ENCODE data around the gene ASB18.
A peak's percentile ranks its signal among the peaks of the same experiment; 100 is the strongest.

ASB18 gene

GRCh38 chr2:236162031-236162845, 102.0 kb downstream of the ASB18 start:
- Histone ChIP-seq H3K4me1 (ENCODE audit: control insufficient read depth, insufficient read depth, low read length) (no peaks in the 10 kb centered on the region; the same call in 1 of the 2 replicates), H3K9me3 (ENCODE audit: control insufficient read depth, insufficient read depth, low read depth, low read length) (no peaks in the 10 kb centered on the region), H3K36me3 (ENCODE audit: control insufficient read depth in 2 of 2, insufficient read depth in 1 of 2, low read length in 2 of 2) (peaks cover 0 to 21% of the 10 kb centered on the region in 2 experiments; a peak in 1 of 3 replicates), H3K27ac (ENCODE audit: extremely low read depth, low read depth, low read length) (no peak overlapping the region), H3K4me3 (ENCODE audit: low read depth, low read length) (no peak overlapping the region)
- ChIA-PET CTCF (interaction anchor here (0.6 to 2.1 kb wide), 3 partner anchors 14 to 382 kb away, joined by 3 to 6 read pairs (median 3); no protein-coding TSS in a partner anchor), POLR2A (no interaction called here)
- TF ChIP-seq ZNF518A (tag by site-specific recombination; conservative IDR thresholded peaks at IDR 0.05; ENCODE audit: low read depth) (no peak), SP3 (tag by site-specific recombination; IDR thresholded peaks at IDR 0.05) (no peak), ZNF600 (tag by site-specific recombination; IDR thresholded peaks at IDR 0.05) (peak; percentile 35; the same call in 1 of the 2 replicates)

DNA sequence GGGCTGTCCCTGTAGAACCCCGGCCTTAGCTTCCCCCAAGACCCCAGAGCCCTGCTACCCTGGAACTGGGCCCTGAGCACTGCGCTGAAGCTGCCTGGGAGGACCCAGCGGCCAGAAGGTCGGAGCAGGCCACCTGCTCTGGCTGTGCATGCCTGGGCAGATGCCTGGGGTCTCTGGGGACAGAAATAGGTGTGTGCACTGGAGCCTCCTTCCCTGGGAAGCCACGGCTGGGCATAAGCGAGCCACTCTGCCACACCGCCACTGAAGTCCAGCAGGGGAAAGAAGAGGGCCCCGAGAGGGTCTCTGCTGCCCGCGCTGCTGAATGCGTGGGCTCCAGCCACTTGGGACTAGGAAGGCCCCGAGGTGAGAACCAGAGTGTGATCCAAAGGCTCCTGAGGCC, 102.7 kb downstream of the ASB18 start:
- H3K4me1 ChIP-seq (ENCODE audit: control insufficient read depth, insufficient read depth, low read length) = no peaks in the 10 kb centered on the region; the same call in 1 of the 2 replicates
- TF ChIP-seq ZNF747 (tag by site-specific recombination; IDR thresholded peaks at IDR 0.05) (no peak), ZNF514 (tag by site-specific recombination; IDR thresholded peaks at IDR 0.05) (no peak), ZNF660 (tag by site-specific recombination; IDR thresholded peaks at IDR 0.05) (no peak), ZNF560 (tag by site-specific recombination; IDR thresholded peaks at IDR 0.05; ENCODE audit: borderline replicate concordance) (no peak), ZNF211 (tag by site-specific recombination; IDR thresholded peaks at IDR 0.05; ENCODE audit: low read depth) (no peak), MYNN (tag by site-specific recombination; IDR thresholded peaks at IDR 0.05; ENCODE audit: borderline replicate concordance) (no peak), REPIN1 (tag by site-specific recombination; IDR thresholded peaks at IDR 0.05; ENCODE audit: low read depth) (no peak), ZNF18 (tag by site-specific recombination; IDR thresholded peaks at IDR 0.05) (no peak), ZNF335 (tag by site-specific recombination; conservative IDR thresholded peaks at IDR 0.05) (no peak), KLF16 (tag by site-specific recombination; IDR thresholded peaks at IDR 0.05) (no peak), ZNF830 (tag by site-specific recombination; IDR thresholded peaks at IDR 0.05; ENCODE audit: low read depth) (no peak), IKZF3 (tag by site-specific recombination; IDR thresholded peaks at IDR 0.05) (no peak), ZBTB8A (tag by site-specific recombination; IDR thresholded peaks at IDR 0.05) (no peak), ZSCAN5A (tag by site-specific recombination; IDR thresholded peaks at IDR 0.05) (no peak)
- no peaks in the 10 kb centered on the region for H3K9me3 ChIP-seq (ENCODE audit: control insufficient read depth, insufficient read depth, low read depth, low read length)
- ChIA-PET POLR2A (no interaction called here), CTCF (interaction anchor here (0.6 to 2.1 kb wide), 4 partner anchors 12 to 382 kb away, joined by 3 to 6 read pairs (median 3); no protein-coding TSS in a partner anchor)
- no peak overlapping the region for H3K4me3 ChIP-seq (ENCODE audit: low read depth, low read length)
- H3K36me3 ChIP-seq (ENCODE audit: control insufficient read depth in 2 of 2, insufficient read depth in 1 of 2, low read length in 2 of 2) = peaks cover 0 to 21% of the 10 kb centered on the region in 2 experiments; a peak in 1 of 3 replicates
- peak overlapping the region; percentile 49; the same call in 1 of the 2 replicates for H3K27ac ChIP-seq (ENCODE audit: extremely low read depth, low read depth, low read length)
